HG03558 (cell line): Measurements from ENCODE around the gene FRMD5.

Experiments used
- ATAC-seq: cut with Tn5 transposase; IDR thresholded peaks from one replicate; pipeline ENCODE4 v1.9.1; 2021; ENCODE audit warnings: moderate number of reproducible peaks; ENCODE audit not compliant: unreplicated experiment; ENCODE audit errors: extremely low read depth

Gene FRMD5

GRCh38 chr15:43908516-43909050 is 286.5 kb downstream of the FRMD5 start:
- ATAC-seq = no peak

GRCh38 chr15:43905755-43906154 is 289.3 kb downstream of the FRMD5 start:
- no peak for ATAC-seq

- ATAC-seq = no peak
These were observed 291.2 kb downstream of the FRMD5 start for GRCh38 chr15:43903864-43904290.

- ATAC-seq = no peak
These were observed 293.6 kb downstream of the FRMD5 start for GRCh38 chr15:43901495-43901894.

GRCh38 chr15:43900996-43901395 is 294.1 kb downstream of the FRMD5 start:
- ATAC-seq = no peak

GRCh38 chr15:43899928-43900327 is 295.1 kb downstream of the FRMD5 start:
- no peak for ATAC-seq

- ATAC-seq = no peak
These were observed 296.2 kb downstream of the FRMD5 start for GRCh38 chr15:43898891-43899290.

GRCh38 chr15:43896543-43896942 is 298.5 kb downstream of the FRMD5 start:
- ATAC-seq = no peak

- ATAC-seq = no peak
These were observed 299.5 kb downstream of the FRMD5 start for GRCh38 chr15:43895586-43895985.

- ATAC-seq = no peak
These were observed 301.1 kb downstream of the FRMD5 start for GRCh38 chr15:43893956-43894355.

GRCh38 chr15:43889042-43889441 is 306.0 kb downstream of the FRMD5 start:
- no peak for ATAC-seq

- ATAC-seq = no peak
These were observed 307.2 kb downstream of the FRMD5 start for GRCh38 chr15:43887901-43888300.

- ATAC-seq = no peak
These were observed 308.5 kb downstream of the FRMD5 start for GRCh38 chr15:43886558-43886957.

GRCh38 chr15:43883571-43883970 is 311.5 kb downstream of the FRMD5 start:
- no peak for ATAC-seq

- no peak for ATAC-seq
These were observed 313.1 kb downstream of the FRMD5 start for GRCh38 chr15:43881944-43882343.

- ATAC-seq = no peak
These were observed 313.8 kb downstream of the FRMD5 start for GRCh38 chr15:43881245-43881644.

- no peak for ATAC-seq
These were observed 314.5 kb downstream of the FRMD5 start for GRCh38 chr15:43880406-43881194.

GRCh38 chr15:43879386-43880355 is 315.4 kb downstream of the FRMD5 start:
- ATAC-seq = no peak

GRCh38 chr15:43878446-43878845 is 316.6 kb downstream of the FRMD5 start:
- ATAC-seq = no peak

GRCh38 chr15:43877371-43877770 is 317.7 kb downstream of the FRMD5 start:
- ATAC-seq = no peak

- no peak for ATAC-seq
These were observed 318.2 kb downstream of the FRMD5 start for GRCh38 chr15:43876872-43877271.
